ENCODE data around the gene GPC6. TPM values are rescaled to one million over a fixed set of nuclear protein-coding genes. Genes with fewer than 3 reads are reported as not detected.

The GPC6 gene
- total RNA-seq, 1 experiment from 2014 or later = 0.22 TPM

DNA sequence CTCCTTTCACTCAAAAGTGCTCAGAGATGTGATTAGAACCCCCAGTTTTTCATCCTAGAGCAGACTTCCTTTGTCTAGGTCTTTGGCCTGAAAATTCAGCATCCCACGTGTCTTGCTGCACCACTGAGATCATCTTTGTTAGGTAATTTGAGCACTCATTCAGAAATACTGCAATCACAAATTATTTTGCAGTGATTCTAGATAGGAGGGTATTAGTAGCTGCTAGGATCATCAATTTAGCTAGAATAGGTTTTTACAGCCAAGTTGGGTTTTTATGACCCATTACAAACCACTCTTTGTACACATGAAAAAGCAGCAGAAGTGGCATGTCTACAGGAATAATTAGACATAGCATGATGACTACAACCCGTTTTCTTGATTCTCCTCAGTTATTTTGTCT, 219.6 kb downstream of the GPC6 start (continued):
- TF ChIP-seq REST (IDR thresholded peaks at IDR 0.05; ENCODE audit: low read depth) (no peak), SRF (IDR thresholded peaks at IDR 0.05; ENCODE audit: low read depth) (no peak)

- Histone ChIP-seq H3K9me2 (ENCODE audit: insufficient read depth) (no peaks in the 10 kb centered on the region), H3K27me3 (ENCODE audit: insufficient read depth, low read length) (no peaks in the 10 kb centered on the region), H3K9ac (ENCODE audit: low read length) (no peak overlapping the region), H3K4me3 (replicated peaks in 1 of 2; ENCODE audit: low read depth in 1 of 2, low read length in 2 of 2) (no peak overlapping the region), H3K79me2 (ENCODE audit: insufficient read depth, low read length) (no peaks in the 10 kb centered on the region), H3K9me3 (ENCODE audit: control insufficient read depth in 1 of 2, insufficient read depth in 1 of 2, low read depth in 1 of 2, low read length in 2 of 2) (peaks cover 7 to 22% of the 10 kb centered on the region in 2 experiments; a peak in 3 of 4 replicates), H2AFZ (ENCODE audit: low read depth, low read length, poor library complexity, severe bottlenecking) (no peak overlapping the region), H3K4me2 (ENCODE audit: low read length) (no peak overlapping the region), H3K36me3 (ENCODE audit: control insufficient read depth in 1 of 2, insufficient read depth in 2 of 2, low read length in 2 of 2) (no peaks in the 10 kb centered on the region), H3K27ac (ENCODE audit: low read depth, low read length) (no peak overlapping the region), H3K4me1 (ENCODE audit: control insufficient read depth in 1 of 2, insufficient read depth in 2 of 2, low read length in 2 of 2) (no peaks in the 10 kb centered on the region), H4K20me1 (ENCODE audit: insufficient read depth) (no peaks in the 10 kb centered on the region)
- ChIA-PET RAD21 (ENCODE audit: low non-redundant PET in 1 of 2, low total read pairs in 2 of 2, uncharacterized antibody in 2 of 2, unreplicated experiment in 2 of 2) (no interaction called here), CTCF (no interaction called here), POLR2A (no interaction called here)
- DNase-seq (ENCODE audit: low read depth, low spot score) (no peak), ATAC-seq (no peak)
- BruUV-seq (replicated peaks) = no TSS peak
- intact Hi-C loops (cut with micrococcal nuclease) = no loop called here
- TF ChIP-seq RAD21 (IDR thresholded peaks at IDR 0.05; ENCODE audit: low read depth) (no peak), POLR2A (IDR thresholded peaks at IDR 0.05; ENCODE audit: borderline replicate concordance, extremely low read depth, insufficient read depth, insufficient read length) (no peak), EZH2phosphoT487 (IDR thresholded peaks at IDR 0.05; ENCODE audit: borderline replicate concordance) (no peak), ZNF274 (IDR thresholded peaks at IDR 0.05; ENCODE audit: low read depth, low read length) (no peak), SIN3A (IDR thresholded peaks at IDR 0.05; ENCODE audit: low read depth) (no peak), REST (IDR thresholded peaks at IDR 0.05; ENCODE audit: low read depth) (no peak), ATF3 (IDR thresholded peaks at IDR 0.05) (no peak), SRF (IDR thresholded peaks at IDR 0.05; ENCODE audit: low read depth) (no peak), JUND (IDR thresholded peaks at IDR 0.05) (no peak), EGR1 (IDR thresholded peaks at IDR 0.05; ENCODE audit: low read depth) (no peak), YY1 (IDR thresholded peaks at IDR 0.05; ENCODE audit: extremely low read depth, insufficient replicate concordance, low read depth, low read length) (no peak), CEBPB (IDR thresholded peaks at IDR 0.05; ENCODE audit: low read depth) (no peak), SP1 (IDR thresholded peaks at IDR 0.05; ENCODE audit: low read depth) (no peak), FOSL1 (IDR thresholded peaks at IDR 0.05; ENCODE audit: low read depth) (no peak), EZH2 (IDR thresholded peaks at IDR 0.05) (no peak)
- TF ChIP-seq, protein P1, sequence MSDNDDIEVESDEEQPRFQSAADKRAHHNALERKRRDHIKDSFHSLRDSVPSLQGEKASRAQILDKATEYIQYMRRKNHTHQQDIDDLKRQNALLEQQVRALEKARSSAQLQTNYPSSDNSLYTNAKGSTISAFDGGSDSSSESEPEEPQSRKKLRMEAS (IDR thresholded peaks at IDR 0.05) = no peak
- TF ChIP-seq, protein P2, sequence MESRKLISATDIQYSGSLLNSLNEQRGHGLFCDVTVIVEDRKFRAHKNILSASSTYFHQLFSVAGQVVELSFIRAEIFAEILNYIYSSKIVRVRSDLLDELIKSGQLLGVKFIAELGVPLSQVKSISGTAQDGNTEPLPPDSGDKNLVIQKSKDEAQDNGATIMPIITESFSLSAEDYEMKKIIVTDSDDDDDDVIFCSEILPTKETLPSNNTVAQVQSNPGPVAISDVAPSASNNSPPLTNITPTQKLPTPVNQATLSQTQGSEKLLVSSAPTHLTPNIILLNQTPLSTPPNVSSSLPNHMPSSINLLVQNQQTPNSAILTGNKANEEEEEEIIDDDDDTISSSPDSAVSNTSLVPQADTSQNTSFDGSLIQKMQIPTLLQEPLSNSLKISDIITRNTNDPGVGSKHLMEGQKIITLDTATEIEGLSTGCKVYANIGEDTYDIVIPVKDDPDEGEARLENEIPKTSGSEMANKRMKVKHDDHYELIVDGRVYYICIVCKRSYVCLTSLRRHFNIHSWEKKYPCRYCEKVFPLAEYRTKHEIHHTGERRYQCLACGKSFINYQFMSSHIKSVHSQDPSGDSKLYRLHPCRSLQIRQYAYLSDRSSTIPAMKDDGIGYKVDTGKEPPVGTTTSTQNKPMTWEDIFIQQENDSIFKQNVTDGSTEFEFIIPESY (IDR thresholded peaks at IDR 0.05; ENCODE audit: extremely low read depth, insufficient replicate concordance, low read length) = no peak
These were observed 223.6 kb downstream of the GPC6 start for GRCh38 chr13:93450191-93450621.
